HEK293 (cell line): ENCODE data around the gene EBP.
A peak's percentile ranks its signal among the peaks of the same experiment; 100 is the strongest.

Experiments
- CTCF ChIA-PET: fragments of 350-600 bp; formaldehyde crosslinking; extraction: SDS; loops from one replicate; lab custom pipeline; 2021; ENCODE audit warnings: antibody characterized with exemption; lab: Yijun Ruan, JAX
- POLR2A ChIA-PET: fragments of 300-600 bp; formaldehyde crosslinking; extraction: SDS; loops from one replicate; lab custom pipeline; 2020; ENCODE audit warnings: antibody characterized with exemption, inconsistent platforms; lab: Yijun Ruan, JAX
- H3K27ac ChIP-seq: fragments of 200-500 bp; sonication (Bioruptor generic); 2 replicates; pipeline ENCODE4 v1.5.1; 2014; ENCODE audit warnings: low read depth, low read length, control low read depth, inconsistent platforms; ENCODE audit errors: extremely low read depth
- H3K36me3 ChIP-seq, 2 experiments: fragments of 200-500 bp in 1 of 2; sonication (Bioruptor generic) in 1 of 2; 1 replicate in 1 of 2; 2 replicates in 1 of 2; pipeline ENCODE4 v1.5.1; 2014 to 2017; ENCODE audit warnings: inconsistent platforms in 2 of 2, low read length in 2 of 2; ENCODE audit not compliant: control insufficient read depth in 2 of 2, insufficient read depth in 1 of 2
- H3K4me1 ChIP-seq: fragments of 200-500 bp; sonication (Bioruptor generic); 2 replicates; pipeline ENCODE4 v1.5.1; 2014; ENCODE audit warnings: mild to moderate bottlenecking, low read length, inconsistent platforms; ENCODE audit not compliant: control insufficient read depth, insufficient read depth
- H3K4me3 ChIP-seq: 2 replicates; pipeline ENCODE4 v1.5.1; 2011; ENCODE audit warnings: low read depth, mild to moderate bottlenecking, control low read depth, low read length, moderate library complexity
- H3K9me3 ChIP-seq: fragments of 200-500 bp; sonication (Bioruptor generic); 2 replicates; pipeline ENCODE4 v1.5.1; 2014; ENCODE audit warnings: low read depth, low read length, inconsistent platforms; ENCODE audit not compliant: control insufficient read depth, insufficient read depth
- EGR2 ChIP-seq: fragments of 450-650 bp; formaldehyde crosslinking; IDR thresholded peaks from 2 replicates; pipeline ENCODE4 v1.5.1; 2016; ENCODE audit warnings: low read depth, missing biosample characterization, missing genetic modification characterization
- GLI4 ChIP-seq: fragments of 450-650 bp; formaldehyde crosslinking; IDR thresholded peaks from 2 replicates; pipeline ENCODE4 v1.5.1; 2016; ENCODE audit warnings: missing biosample characterization, missing genetic modification characterization
- GLIS1 ChIP-seq: fragments of 450-650 bp; formaldehyde crosslinking; IDR thresholded peaks from 2 replicates; pipeline ENCODE4 v1.5.1; 2016; ENCODE audit warnings: missing biosample characterization, missing genetic modification characterization
- HOXC10 ChIP-seq: sonication (generic); formaldehyde crosslinking; IDR thresholded peaks from 2 replicates; pipeline ENCODE4 v1.8.1; 2023; ENCODE audit warnings: mild to moderate bottlenecking, missing genetic modification reagents
- OSR2 ChIP-seq: fragments of 450-650 bp; formaldehyde crosslinking; IDR thresholded peaks from 2 replicates; pipeline ENCODE4 v1.5.1; 2016; ENCODE audit warnings: missing biosample characterization, missing genetic modification characterization
- PRDM4 ChIP-seq: fragments of 450-650 bp; formaldehyde crosslinking; IDR thresholded peaks from 2 replicates; pipeline ENCODE4 v1.5.1; 2017; ENCODE audit warnings: missing biosample characterization, missing genetic modification characterization
- SP3 ChIP-seq: fragments of 450-650 bp; formaldehyde crosslinking; IDR thresholded peaks from 2 replicates; pipeline ENCODE4 v1.5.1; 2016; ENCODE audit warnings: missing biosample characterization, missing genetic modification characterization
- YY2 ChIP-seq: fragments of 450-650 bp; formaldehyde crosslinking; IDR thresholded peaks from 2 replicates; pipeline ENCODE4 v1.5.1; 2016; ENCODE audit warnings: missing biosample characterization, missing genetic modification characterization
- ZNF132 ChIP-seq: fragments of 450-650 bp; formaldehyde crosslinking; IDR thresholded peaks from 2 replicates; pipeline ENCODE4 v1.5.1; 2017; ENCODE audit warnings: missing biosample characterization, missing genetic modification characterization, borderline replicate concordance
- ZNF157 ChIP-seq: fragments of 450-650 bp; formaldehyde crosslinking; IDR thresholded peaks from 2 replicates; pipeline ENCODE4 v1.5.1; 2016; ENCODE audit warnings: missing biosample characterization, missing genetic modification characterization
- ZNF174 ChIP-seq: fragments of 450-650 bp; formaldehyde crosslinking; IDR thresholded peaks from 2 replicates; pipeline ENCODE4 v1.5.0; 2017; ENCODE audit warnings: missing biosample characterization, mild to moderate bottlenecking, missing genetic modification characterization
- ZNF274 ChIP-seq, 2 experiments: fragments of 200-500 bp in 1 of 2; fragments of 450-650 bp in 1 of 2; sonication (Bioruptor generic) in 1 of 2; formaldehyde crosslinking in 1 of 2; IDR thresholded peaks; 2 replicates each; pipeline versions ENCODE4 v1.5.1 to v1.6.1; 2014 to 2016; ENCODE audit warnings: borderline replicate concordance in 1 of 2, inconsistent platforms in 1 of 2, low read length in 1 of 2, missing biosample characterization in 1 of 2, missing genetic modification characterization in 1 of 2
- ZNF48 ChIP-seq: fragments of 450-650 bp; formaldehyde crosslinking; IDR thresholded peaks from 2 replicates; pipeline ENCODE4 v1.5.1; 2016; ENCODE audit warnings: missing biosample characterization, missing genetic modification characterization
- ZNF544 ChIP-seq: fragments of 450-650 bp; formaldehyde crosslinking; IDR thresholded peaks from 2 replicates; pipeline ENCODE4 v1.5.0; 2017; ENCODE audit warnings: missing biosample characterization, missing genetic modification characterization
- ZNF549 ChIP-seq: fragments of 450-650 bp; IDR thresholded peaks from 2 replicates; pipeline ENCODE4 v1.5.1; 2018; ENCODE audit warnings: missing biosample characterization, missing genetic modification characterization, mild to moderate bottlenecking, inconsistent platforms, moderate library complexity
- ZNF664 ChIP-seq: fragments of 450-650 bp; formaldehyde crosslinking; IDR thresholded peaks from 2 replicates; pipeline ENCODE4 v1.5.1; 2016; ENCODE audit warnings: missing biosample characterization, missing genetic modification characterization
- ZNF704 ChIP-seq: fragments of 450-650 bp; formaldehyde crosslinking; IDR thresholded peaks from 2 replicates; pipeline ENCODE4 v1.5.1; 2016; ENCODE audit warnings: missing biosample characterization, missing genetic modification characterization

Gene EBP

GRCh38 chrX:48475774-48476577, 45.6 kb upstream of the EBP start, which contains the start of gene FTSJ1 (continued):
- no peak for TF ChIP-seq ZNF174 (tag by site-specific recombination)

GRCh38 chrX:48476919-48477318, 44.7 kb upstream of the EBP start:
- Histone ChIP-seq H3K4me1 (0 out of 2 replicates have a peak, but pooled peaks cover 2% of the 10 kb centered on the region), H3K27ac (no peak overlapping the region), H3K36me3 (peaks cover 0 to 37% of the 10 kb centered on the region in 2 experiments; a peak in 2 of 3 replicates), H3K4me3 (peak overlapping the region; percentile 60), H3K9me3 (no peaks in the 10 kb centered on the region)
- CTCF ChIA-PET: interaction anchor here (0.6 kb wide), 1 partner anchor 393 kb away, joined by 3 read pairs; no protein-coding TSS in a partner anchor
- TF ChIP-seq GLI4 (tag by site-specific recombination) (no peak), SP3 (tag by site-specific recombination) (no peak), YY2 (tag by site-specific recombination) (no peak), ZNF157 (tag by site-specific recombination) (0 out of 2 replicates have a peak, but pooled peaks have one; percentile 4), ZNF274 (IDR thresholded peaks at IDR 0.05; ENCODE audit: low read length) (no peak), ZNF274 (tag by site-specific recombination; IDR thresholded peaks at IDR 0.05; ENCODE audit: borderline replicate concordance) (no peak), OSR2 (tag by site-specific recombination) (no peak), ZNF664 (tag by site-specific recombination) (peak; percentile 90)
- POLR2A ChIA-PET: no interaction called here

GRCh38 chrX:48477960-48478755, 43.5 kb upstream of the EBP start:
- peak; percentile 11; the same call in 1 of the 2 replicates for TF ChIP-seq EGR2 (tag by site-specific recombination)
- TF ChIP-seq ZNF132: no peak
- Histone ChIP-seq H3K36me3 (peaks cover 0 to 50% of the 10 kb centered on the region in 2 experiments), H3K27ac (no peak overlapping the region), H3K4me3 (no peak overlapping the region), H3K4me1 (0 out of 2 replicates have a peak, but pooled peaks cover 2% of the 10 kb centered on the region), H3K9me3 (no peaks in the 10 kb centered on the region)
- POLR2A ChIA-PET: interaction anchor here (0.5 kb wide), 1 partner anchor 9 kb away, joined by 4 read pairs; no protein-coding TSS in a partner anchor
- CTCF ChIA-PET: no interaction called here

- Histone ChIP-seq H3K36me3 (peaks cover 0 to 55% of the 10 kb centered on the region in 2 experiments), H3K4me1 (0 out of 2 replicates have a peak, but pooled peaks cover 2% of the 10 kb centered on the region), H3K27ac (no peak overlapping the region), H3K4me3 (no peak overlapping the region), H3K9me3 (no peaks in the 10 kb centered on the region)
- ChIA-PET POLR2A (interaction anchor here (0.6 kb wide), 1 partner anchor 43 kb away, joined by 4 read pairs; no protein-coding TSS in a partner anchor), CTCF (interaction anchor here (0.7 kb wide), 1 partner anchor 15 kb away, joined by 4 read pairs; no protein-coding TSS in a partner anchor)
- no peak for TF ChIP-seq ZNF174 (tag by site-specific recombination)
- TF ChIP-seq HOXC10 (CRISPR knock-in tag): no peak
- TF ChIP-seq ZNF544 (tag by site-specific recombination): no peak
- no peak for TF ChIP-seq ZNF704 (tag by site-specific recombination)
- no peak for TF ChIP-seq ZNF48 (tag by site-specific recombination)
- no peak for TF ChIP-seq GLIS1 (tag by site-specific recombination)
- no peak for TF ChIP-seq ZNF549 (tag by site-specific recombination)
- no peak for TF ChIP-seq ZNF132
- TF ChIP-seq PRDM4 (tag by site-specific recombination): no peak
Measured at GRCh38 chrX:48478806-48479205, 42.8 kb upstream of the EBP start.
